HG03039 (cell line): ENCODE results near the gene ARMH3.
"Not testable (repeated sequence)": the region's sequence is repeated elsewhere in the genome, so short reads cannot be mapped to it uniquely, and the experiment has no call there.

ENCODE experiments used
- ATAC-seq: cut with Tn5 transposase; IDR thresholded peaks from one replicate; pipeline ENCODE4 v1.9.1; 2021; ENCODE audit warnings: mild to moderate bottlenecking, moderate library complexity; ENCODE audit not compliant: unreplicated experiment

Gene ARMH3

DNA sequence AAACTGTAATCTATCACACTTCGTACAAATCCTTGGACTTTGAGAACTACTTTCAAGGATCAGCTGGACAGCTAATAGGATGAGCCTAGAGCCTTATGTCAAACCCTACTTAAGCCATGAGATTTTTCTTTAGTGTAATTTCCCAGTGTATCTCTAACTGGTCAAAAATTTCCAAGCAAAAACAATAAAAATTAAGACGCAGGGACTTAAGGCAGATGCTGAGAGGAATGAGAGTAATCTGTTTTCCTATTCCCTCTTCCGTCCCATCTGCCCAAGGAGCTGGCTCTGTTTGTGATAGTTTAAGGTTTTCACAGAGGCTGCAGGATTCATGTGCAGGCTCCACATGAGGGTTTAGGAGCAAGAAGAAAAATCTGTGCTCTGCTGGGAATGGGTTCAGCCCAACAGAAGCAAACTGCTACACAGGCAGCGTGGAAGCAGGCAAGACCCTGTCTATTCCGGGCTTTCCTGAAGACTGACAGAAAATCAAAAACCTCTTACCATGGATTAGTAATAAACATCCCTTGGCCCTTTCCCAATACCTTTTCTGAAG is 62.2 kb downstream of the ARMH3 start:
- ATAC-seq = no peak

- no peak for ATAC-seq
These were observed 62.8 kb downstream of the ARMH3 start for GRCh38 chr10:101993221-101993620.

DNA sequence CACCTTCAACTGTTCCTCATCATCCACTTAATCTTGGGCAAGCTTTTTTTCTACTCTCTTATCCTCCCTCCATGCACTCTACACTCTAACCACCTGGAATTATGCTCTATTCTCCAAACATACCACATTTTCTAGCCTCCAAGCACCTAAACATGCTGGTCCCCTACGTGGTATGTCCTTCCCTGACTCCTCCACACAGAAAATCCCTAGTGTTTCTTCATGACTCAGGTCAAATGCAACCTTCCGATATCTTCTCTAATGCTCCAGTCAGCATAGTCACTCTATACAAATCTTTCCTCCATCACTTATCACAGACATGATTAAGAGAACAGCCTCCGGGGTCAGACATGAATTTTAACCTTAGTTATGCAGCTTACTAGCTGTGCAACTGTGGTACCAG is 68.8 kb downstream of the ARMH3 start:
- no peak for ATAC-seq

DNA sequence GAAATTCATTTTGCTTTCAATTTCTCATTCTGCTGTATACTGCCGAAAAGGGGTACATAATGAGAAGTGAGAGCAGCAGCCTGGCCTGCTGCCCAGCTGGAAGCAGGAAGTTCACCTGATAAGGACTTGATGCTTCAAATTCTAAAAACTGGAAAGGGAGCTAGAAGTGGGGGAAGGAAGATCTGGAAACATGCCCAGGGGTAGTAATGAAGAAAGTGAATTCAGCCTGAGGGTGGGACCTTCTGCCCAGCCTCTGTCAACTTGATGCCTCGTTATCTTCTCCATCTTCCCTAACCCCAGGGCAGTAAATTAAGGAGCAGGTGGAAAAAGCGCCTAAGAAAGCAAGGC is 69.4 kb downstream of the ARMH3 start:
- no peak for ATAC-seq

- ATAC-seq = not testable (repeated sequence)
These were observed 75.3 kb downstream of the ARMH3 start for GRCh38 chr10:101980677-101981076.

- ATAC-seq = no peak
These were observed 81.6 kb downstream of the ARMH3 start for GRCh38 chr10:101974091-101974971.

DNA sequence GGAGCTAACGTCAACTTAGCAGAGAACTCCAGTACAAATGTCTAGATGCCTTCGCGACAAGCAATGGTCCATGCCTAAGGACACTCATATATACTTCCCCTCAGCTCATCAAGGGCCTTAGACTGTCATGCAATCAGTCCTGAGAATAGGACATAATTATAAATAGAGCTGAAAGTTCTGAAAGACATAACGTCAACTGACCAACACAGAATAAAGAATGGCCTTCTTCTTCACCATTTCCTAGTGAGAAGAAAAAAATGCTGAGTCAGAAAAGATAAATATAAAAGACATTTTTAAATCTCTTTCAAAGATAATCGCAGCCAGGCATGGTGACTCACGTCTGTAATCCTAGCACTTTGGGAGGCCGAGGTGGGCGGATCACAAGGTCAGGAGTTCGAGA is 83.2 kb downstream of the ARMH3 start:
- no peak for ATAC-seq

- no peak for ATAC-seq
These were observed 86.5 kb downstream of the ARMH3 start for GRCh38 chr10:101969412-101969922.

DNA sequence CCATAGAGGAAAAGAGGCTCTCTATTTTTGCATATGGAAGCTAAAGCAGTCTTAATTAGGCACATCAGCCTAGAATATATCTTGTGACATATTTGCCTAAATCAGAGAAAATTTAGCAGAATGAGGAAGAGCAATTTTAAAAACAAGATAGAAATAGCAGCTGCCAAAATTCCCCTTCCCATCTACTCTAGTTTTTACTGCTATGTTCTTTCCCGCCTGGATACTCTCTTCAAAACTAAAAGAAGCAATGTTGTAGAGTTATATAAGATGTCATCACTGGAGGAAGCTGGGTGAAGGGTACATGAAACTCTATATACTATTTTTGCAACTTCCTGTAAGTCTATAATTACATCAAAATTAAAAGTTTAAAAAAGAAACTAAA is 87.0 kb downstream of the ARMH3 start:
- no peak for ATAC-seq

DNA sequence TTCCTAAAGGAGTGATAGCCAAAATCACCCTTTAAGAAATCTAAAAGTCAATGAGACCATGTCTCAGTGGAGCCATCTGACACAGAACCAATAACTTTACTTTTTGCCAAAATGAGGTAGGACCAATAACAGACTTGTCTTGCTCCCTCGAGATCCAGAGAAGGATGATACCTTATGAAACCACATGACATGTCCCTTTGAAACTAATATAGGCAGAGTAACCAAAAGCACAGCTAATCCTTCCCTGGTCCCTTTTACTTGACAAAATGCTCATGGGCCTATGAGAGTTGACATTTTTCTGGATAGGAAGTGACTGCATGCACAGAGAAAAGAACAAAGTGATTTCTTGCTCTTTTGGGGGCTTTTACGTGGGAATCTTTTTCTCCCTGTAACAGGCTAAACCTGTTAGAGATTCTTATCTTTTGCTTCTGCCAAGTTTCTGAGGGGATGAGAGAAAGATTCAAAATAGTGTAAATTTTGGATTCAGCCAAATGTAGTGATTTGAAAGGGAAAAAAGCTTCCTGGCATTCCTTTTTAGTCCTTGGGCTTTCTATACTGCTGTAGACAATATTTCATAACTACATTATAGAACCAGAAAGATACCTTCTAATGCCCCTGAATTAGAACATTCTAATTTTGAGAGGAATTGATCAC is 87.6 kb downstream of the ARMH3 start:
- ATAC-seq = no peak

DNA sequence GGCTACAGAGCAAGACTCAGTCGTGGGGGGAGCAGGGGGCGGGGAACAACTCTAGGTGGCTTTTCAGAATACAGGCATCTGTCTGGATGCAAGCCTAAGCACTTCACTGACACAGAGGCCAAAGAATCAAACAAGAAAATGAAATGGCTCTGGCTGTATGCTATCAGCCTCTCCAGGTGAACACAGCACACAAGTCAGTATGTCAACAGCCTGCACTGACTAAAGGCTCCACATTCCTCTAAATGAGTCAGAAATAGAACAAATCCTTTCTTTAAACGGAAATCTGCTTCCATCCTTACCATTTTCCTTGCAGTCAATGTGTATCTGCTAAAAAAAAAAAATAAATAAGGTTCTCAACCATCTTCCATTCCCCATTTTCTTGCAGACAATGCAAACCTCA is 88.3 kb downstream of the ARMH3 start:
- ATAC-seq = no peak

GRCh38 chr10:101967119-101967518 is 88.9 kb downstream of the ARMH3 start:
- ATAC-seq = no peak

DNA sequence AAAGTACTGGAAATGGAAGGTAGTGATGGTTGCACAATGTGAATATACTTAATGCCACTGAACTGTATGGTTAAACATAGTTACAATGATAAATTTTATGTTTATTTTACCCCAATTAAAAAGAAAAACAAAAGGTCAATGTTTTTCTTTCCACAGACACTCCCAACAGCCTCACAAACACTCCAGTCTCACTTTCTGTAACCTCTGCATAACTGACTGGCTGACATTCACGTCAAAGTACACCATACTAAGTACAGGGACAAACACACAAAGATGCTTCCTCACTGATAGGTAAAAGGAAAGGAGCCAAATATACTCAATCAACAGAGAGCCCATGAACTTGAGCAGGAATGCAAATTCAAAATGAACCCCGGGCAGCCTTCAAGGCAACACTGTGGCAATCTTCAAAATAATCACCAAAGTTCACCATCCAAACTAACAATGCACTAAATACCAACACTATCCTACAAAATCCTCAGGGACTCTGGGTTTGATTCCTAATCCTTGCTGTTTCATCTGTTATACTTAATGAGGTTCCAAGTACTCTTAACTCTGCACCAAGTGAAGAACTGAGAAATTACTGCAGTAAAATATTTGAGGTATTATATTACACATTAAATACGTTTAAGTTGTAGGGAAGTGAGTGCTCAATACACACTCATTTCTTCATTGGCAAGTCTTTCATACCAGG is 90.8 kb downstream of the ARMH3 start:
- ATAC-seq = no peak

- ATAC-seq = no peak
These were observed 94.1 kb downstream of the ARMH3 start for GRCh38 chr10:101961591-101962498.

GRCh38 chr10:101960879-101961395 is 95.0 kb downstream of the ARMH3 start:
- no peak for ATAC-seq

- ATAC-seq = no peak
These were observed 96.5 kb downstream of the ARMH3 start for GRCh38 chr10:101959346-101959916.

- no peak for ATAC-seq
These were observed 97.3 kb downstream of the ARMH3 start for GRCh38 chr10:101958691-101959090.

DNA sequence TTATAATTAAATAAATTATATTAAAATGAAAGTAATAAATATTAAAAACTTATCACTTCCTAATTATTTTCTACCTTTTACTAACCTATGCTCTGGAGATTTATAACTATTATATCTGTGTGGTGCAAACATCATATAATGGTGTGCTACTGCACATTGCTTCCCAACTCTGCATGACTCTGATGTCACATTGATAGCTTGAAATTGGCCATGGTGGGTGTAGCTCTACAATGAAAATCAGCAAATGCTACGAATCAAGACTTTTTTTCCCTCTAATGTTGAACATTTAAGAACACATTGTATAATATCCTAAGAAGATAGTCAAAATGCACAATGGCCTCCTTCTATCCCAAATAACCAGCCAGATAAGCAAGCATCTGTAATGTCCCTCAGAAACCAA is 99.1 kb downstream of the ARMH3 start:
- no peak for ATAC-seq

- ATAC-seq = no peak
These were observed 99.9 kb downstream of the ARMH3 start for GRCh38 chr10:101956117-101956516.

GRCh38 chr10:101952191-101952590 is 103.8 kb downstream of the ARMH3 start:
- ATAC-seq = no peak
